Naive thymus-derived CD8-positive, alpha-beta T cell (primary cell): ENCODE data around the gene CELF4. TPM values are rescaled to one million over a fixed set of nuclear protein-coding genes. Genes with fewer than 3 reads are reported as not detected.

Source experiments
- ATAC-seq, 2 donors: fragments of 150-1000 bp; cut with Tn5 transposase in 1 of 2; sonication (Bioruptor Pico), chemical (Tn5 transposase) in 1 of 2; 1 replicate in 1 of 2; 2 replicates in 1 of 2; pipeline ENCODE4 v1.10.0; 2021; ENCODE audit warnings: mild to moderate bottlenecking in 2 of 2, moderate library complexity in 2 of 2
- POLR2A ChIA-PET: fragments of 350-600 bp; sonication (Branson Sonifier 250); formaldehyde crosslinking; loops from one replicate; lab custom pipeline; 2021; ENCODE audit warnings: antibody characterized with exemption; lab: Charles Lee
- DNase-seq, 10 donors: peaks; one replicate each; pipeline versions ENCODE4 v3.0.0 to v3.0.0-alpha.2; 2020 to 2022
- H3K27ac Mint-ChIP-seq, 10 donors: one replicate each; pipeline ENCODE4 v1.8.0; 2020 to 2022; ENCODE audit warnings: mild to moderate bottlenecking in 10 of 10, mixed read lengths in 10 of 10, moderate library complexity in 4 of 10, inconsistent platforms in 1 of 10
- H3K27me3 Mint-ChIP-seq, 5 donors: one replicate each; pipeline ENCODE4 v1.8.0; 2021 to 2022; ENCODE audit warnings: mixed read lengths in 5 of 5
- H3K36me3 Mint-ChIP-seq, 3 donors: one replicate each; pipeline ENCODE4 v1.8.0; 2020 to 2022; ENCODE audit warnings: mixed read lengths in 3 of 3, mild to moderate bottlenecking in 2 of 3, inconsistent platforms in 1 of 3
- H3K4me1 Mint-ChIP-seq, 4 donors: one replicate each; pipeline ENCODE4 v1.8.0; 2021 to 2022; ENCODE audit warnings: mixed read lengths in 4 of 4
- H3K4me3 Mint-ChIP-seq, 10 donors: one replicate each; pipeline ENCODE4 v1.8.0; 2020 to 2022; ENCODE audit warnings: mild to moderate bottlenecking in 10 of 10, mixed read lengths in 10 of 10, moderate library complexity in 6 of 10, inconsistent platforms in 1 of 10
- H3K9me3 Mint-ChIP-seq, 9 donors: one replicate each; pipeline ENCODE4 v1.8.0; 2020 to 2022; ENCODE audit warnings: mixed read lengths in 9 of 9, mild to moderate bottlenecking in 3 of 9, inconsistent platforms in 1 of 9, moderate library complexity in 1 of 9
- polyA plus RNA-seq, 3 donors: library from polyadenylated mRNA; unstranded; fragments of 300-500 nt; fragmentation: Illumina TruSeq; gene quantifications; one replicate each; pipeline ENCODE4 v1.2.3, GENCODE V29; 2021
- total RNA-seq, 8 experiments: library from RNA in 2 of 8; stranded (reverse) in 2 of 8; gene quantifications; one replicate each; pipeline ENCODE4 v1.2.3 and lab custom pipeline; 2021 to 2026

CELF4 gene
- total and polyA plus RNA-seq, 5 experiments from 2014 or later = 0.08 to 0.43 TPM; not detected in 3

DNA sequence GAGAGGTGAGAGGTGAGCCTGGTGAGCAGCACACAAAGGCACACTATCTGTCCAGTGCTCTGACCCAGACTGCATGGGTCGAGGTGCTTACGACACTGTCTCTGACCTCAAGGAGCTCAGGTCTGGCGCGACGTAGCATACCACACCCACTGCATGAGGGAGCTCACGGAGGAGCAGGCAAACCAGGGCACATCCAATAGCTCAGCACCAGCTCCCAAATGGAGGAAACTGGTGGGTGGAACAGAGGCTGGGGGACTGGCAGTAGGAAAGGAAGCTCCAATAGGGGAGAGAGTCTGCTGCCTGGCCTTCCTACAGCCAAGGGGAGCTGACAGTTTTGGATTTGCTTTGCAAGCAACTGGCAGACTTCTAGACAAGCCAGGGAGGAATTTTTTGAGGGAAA lies 36.3 kb downstream of the CELF4 start:
- H3K36me3 Mint-ChIP-seq = no peaks in the 10 kb centered on the region
- DNase-seq (peak in 1 of 10 donors; percentile 59), ATAC-seq (no peak)
- POLR2A ChIA-PET = no interaction called here
- peaks cover 0 to 12% (median 3%) of the 10 kb centered on the region in 4 donors for H3K4me1 Mint-ChIP-seq
- peaks cover 0 to 5% (median 0%) of the 10 kb centered on the region in 9 donors for H3K9me3 Mint-ChIP-seq
- no peak overlapping the region for H3K4me3 Mint-ChIP-seq
- H3K27ac Mint-ChIP-seq = no peak overlapping the region
- H3K27me3 Mint-ChIP-seq = peaks cover 19 to 62% (median 27%) of the 10 kb centered on the region in 5 donors

DNA sequence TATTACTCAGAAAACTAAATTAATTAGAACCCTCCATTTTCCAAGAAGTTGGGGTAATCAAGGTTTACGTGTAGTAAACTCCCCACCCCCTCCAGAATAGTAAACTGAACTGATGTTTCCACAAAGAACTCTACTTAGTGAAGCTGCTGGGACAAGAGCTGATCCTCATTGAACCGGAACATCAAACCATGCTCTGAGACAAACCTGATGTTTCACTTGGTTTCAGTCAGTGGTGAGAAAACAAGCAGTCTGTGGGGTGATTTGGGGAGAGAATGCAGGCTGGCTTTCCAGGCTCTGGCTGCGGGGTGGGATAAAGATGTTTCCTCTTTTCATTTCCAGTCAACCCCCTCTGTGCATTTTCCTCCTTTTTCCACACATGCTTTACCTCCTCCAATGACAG lies 38.2 kb downstream of the CELF4 start:
- Mint-ChIP-seq H3K4me1 (peaks cover 0 to 12% (median 4%) of the 10 kb centered on the region in 4 donors), H3K27me3 (peaks cover 27 to 81% (median 42%) of the 10 kb centered on the region in 5 donors), H3K36me3 (no peaks in the 10 kb centered on the region), H3K27ac (no peak overlapping the region), H3K9me3 (peaks cover 0 to 8% (median 0%) of the 10 kb centered on the region in 9 donors), H3K4me3 (no peak overlapping the region)
- ATAC-seq (no peak), DNase-seq (no peak)
- POLR2A ChIA-PET = no interaction called here

DNA sequence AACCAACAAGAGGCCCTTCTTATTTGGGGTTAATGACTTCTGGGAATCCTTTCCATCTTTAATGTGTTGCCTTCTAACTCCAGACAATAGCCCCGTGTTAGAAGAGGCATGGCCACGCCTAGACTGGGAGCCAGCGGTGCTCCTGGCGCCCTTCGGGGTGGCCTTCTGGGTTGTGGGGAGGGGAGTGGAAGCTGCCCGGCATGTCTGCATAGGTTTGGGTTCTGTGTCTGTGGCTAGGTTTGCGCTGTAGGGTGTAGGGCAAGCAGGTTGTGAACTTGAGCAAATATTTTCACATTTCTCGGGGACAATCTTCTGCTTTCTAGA lies 40.4 kb downstream of the CELF4 start:
- ATAC-seq (no peak), DNase-seq (no peak)
- POLR2A ChIA-PET = no interaction called here
- Mint-ChIP-seq H3K4me3 (no peak overlapping the region), H3K9me3 (peaks cover 0 to 7% (median 0%) of the 10 kb centered on the region in 9 donors), H3K27me3 (peaks cover 29 to 82% (median 43%) of the 10 kb centered on the region in 5 donors), H3K27ac (no peak overlapping the region), H3K4me1 (peaks cover 0 to 7% (median 2%) of the 10 kb centered on the region in 4 donors), H3K36me3 (no peaks in the 10 kb centered on the region)

DNA sequence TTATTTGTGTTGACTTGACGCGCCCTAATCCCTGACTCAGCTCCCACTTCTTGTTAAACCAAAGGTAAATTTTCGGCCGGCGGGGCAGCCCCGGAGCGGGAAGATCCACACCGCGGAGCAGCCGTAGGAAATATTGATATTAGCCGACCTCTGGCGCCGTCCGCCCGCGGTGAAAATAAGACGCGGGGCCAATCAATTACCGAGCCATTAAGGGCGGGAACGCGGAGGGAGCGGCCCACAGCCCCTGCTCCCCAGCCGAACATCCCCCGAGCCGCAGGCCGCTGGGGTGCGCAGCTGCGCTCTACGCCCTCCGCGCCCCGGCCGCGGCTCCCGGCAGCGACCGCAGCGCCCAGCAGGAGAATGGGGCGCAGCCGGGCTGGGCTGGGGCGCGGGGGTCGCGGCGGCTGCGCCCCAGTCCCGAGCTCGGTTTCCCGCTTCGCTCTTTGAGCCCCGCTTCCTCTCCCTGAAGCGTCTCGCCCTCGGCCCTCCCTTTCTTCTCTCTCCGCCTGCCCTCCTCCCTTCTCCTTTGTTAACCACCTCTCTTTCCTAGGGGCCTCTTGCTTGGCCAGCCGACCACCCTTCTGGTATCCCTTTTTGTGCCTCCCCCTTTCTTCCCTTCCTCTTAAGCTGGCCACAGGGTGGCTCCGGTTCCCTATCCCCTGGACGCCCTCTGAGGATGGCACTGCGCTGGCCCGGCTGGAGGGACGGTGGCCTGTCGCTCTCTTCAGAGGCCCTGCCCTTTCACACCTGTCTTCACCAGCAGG lies 40.9 kb downstream of the CELF4 start:
- Mint-ChIP-seq H3K36me3 (no peaks in the 10 kb centered on the region), H3K4me1 (peaks cover 0 to 7% (median 2%) of the 10 kb centered on the region in 4 donors), H3K9me3 (peaks cover 0 to 7% (median 0%) of the 10 kb centered on the region in 9 donors), H3K27ac (no peak overlapping the region), H3K27me3 (peaks cover 29 to 82% (median 43%) of the 10 kb centered on the region in 5 donors), H3K4me3 (no peak overlapping the region)
- DNase-seq (peak in 1 of 10 donors; percentile 43), ATAC-seq (no peak)
- POLR2A ChIA-PET = no interaction called here

DNA sequence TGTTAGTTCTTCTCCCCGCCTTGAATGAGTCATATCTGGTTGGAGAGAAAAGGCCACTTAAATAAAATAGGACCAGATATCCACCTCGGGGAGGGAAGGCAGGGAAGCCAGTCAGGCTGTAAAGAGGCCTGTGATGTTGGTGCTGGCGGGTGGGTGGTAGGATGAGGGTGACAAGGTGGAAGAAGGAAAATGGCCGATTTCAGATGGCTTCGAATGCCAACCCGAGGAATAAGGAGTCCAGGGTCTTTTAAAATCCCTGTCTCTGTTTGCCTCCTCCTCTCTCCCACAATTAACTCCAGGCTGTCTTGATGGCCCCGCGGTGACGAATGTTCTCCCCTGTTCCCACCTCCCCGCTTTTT lies 41.5 kb downstream of the CELF4 start:
- Mint-ChIP-seq H3K9me3 (peaks cover 0 to 7% (median 0%) of the 10 kb centered on the region in 9 donors), H3K36me3 (no peaks in the 10 kb centered on the region), H3K4me3 (no peak overlapping the region), H3K27ac (no peak overlapping the region), H3K4me1 (peaks cover 0 to 7% (median 2%) of the 10 kb centered on the region in 4 donors), H3K27me3 (peaks cover 29 to 76% (median 41%) of the 10 kb centered on the region in 5 donors)
- DNase-seq (no peak), ATAC-seq (no peak)
- POLR2A ChIA-PET = no interaction called here

DNA sequence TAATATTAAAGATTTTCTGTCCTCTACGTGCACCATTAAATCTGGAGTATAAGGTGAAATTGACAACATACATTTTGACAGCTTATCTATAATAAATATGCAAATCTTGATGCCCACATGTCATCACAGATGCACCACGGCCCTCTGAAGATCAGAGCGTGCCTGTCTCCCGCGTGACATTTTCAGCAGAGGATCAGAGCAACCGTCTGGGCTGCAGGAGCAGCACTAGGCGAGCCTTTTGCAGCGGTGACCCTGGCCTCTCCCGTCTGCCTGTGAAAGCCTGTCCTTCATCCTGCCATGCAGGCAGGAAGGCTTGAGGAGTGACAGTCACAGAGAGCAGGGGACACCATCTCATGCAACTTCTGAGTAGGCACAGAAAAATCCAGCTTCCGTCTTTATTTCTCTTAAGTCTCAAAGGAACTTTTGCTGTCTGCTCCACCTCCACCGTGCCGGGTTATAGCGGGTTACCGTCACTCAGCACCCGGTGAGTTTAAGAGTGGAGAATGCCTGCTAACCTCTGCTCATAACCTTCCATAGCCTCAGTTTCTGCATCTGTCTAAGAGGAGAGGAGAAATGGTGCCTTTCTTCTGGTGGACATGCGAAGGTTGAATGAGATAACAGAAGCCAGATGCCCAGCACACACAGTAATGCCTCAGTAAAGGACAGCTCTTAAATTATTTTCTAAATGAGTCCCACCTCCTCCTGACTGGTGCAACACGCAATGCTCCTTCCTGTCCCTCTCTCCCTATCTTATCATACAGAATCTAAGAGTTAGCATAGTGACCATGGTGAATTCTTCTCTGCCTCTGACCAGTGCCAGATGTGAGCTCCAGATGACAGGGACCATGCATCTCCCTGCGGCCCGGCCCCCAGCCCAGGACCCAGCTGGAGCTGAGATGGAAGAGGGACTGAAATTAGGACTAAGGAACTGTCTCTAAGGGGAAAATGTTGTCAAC lies 43.8 kb downstream of the CELF4 start:
- ATAC-seq (no peak), DNase-seq (no peak)
- Mint-ChIP-seq H3K27ac (no peak overlapping the region), H3K4me3 (no peak overlapping the region), H3K4me1 (peaks cover 0 to 7% (median 2%) of the 10 kb centered on the region in 4 donors), H3K36me3 (no peaks in the 10 kb centered on the region), H3K27me3 (peaks cover 27 to 62% (median 41%) of the 10 kb centered on the region in 5 donors), H3K9me3 (peaks cover 0 to 7% (median 0%) of the 10 kb centered on the region in 9 donors)
- POLR2A ChIA-PET = no interaction called here

DNA sequence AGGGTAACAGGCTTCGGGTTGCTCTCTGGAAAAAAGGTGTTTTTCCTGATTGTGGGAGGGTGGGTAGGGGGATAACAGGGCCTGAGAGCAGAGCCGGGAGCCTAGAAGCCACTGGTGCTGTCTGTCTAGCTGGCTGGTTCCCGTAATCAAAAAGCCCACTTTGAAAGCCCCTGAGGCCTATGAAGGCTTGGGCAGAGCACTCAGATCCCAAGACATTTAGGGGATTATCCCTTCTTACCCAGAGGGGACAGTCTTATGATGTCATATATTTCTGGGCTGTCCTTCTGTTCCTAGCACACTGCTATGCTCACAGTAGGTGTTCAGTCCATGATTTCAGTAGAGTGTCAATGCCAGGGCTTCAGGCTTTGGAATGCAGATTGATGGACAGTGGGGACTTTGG lies 45.1 kb downstream of the CELF4 start:
- H3K27me3 Mint-ChIP-seq = peaks cover 20 to 61% (median 40%) of the 10 kb centered on the region in 5 donors
- no peak for ATAC-seq
- POLR2A ChIA-PET = no interaction called here
- no peak overlapping the region for H3K4me3 Mint-ChIP-seq
- DNase-seq = no peak
- H3K27ac Mint-ChIP-seq = no peak overlapping the region
- peaks cover 0 to 7% (median 0%) of the 10 kb centered on the region in 9 donors for H3K9me3 Mint-ChIP-seq
- peaks cover 0 to 7% (median 2%) of the 10 kb centered on the region in 4 donors for H3K4me1 Mint-ChIP-seq
- no peaks in the 10 kb centered on the region for H3K36me3 Mint-ChIP-seq

DNA sequence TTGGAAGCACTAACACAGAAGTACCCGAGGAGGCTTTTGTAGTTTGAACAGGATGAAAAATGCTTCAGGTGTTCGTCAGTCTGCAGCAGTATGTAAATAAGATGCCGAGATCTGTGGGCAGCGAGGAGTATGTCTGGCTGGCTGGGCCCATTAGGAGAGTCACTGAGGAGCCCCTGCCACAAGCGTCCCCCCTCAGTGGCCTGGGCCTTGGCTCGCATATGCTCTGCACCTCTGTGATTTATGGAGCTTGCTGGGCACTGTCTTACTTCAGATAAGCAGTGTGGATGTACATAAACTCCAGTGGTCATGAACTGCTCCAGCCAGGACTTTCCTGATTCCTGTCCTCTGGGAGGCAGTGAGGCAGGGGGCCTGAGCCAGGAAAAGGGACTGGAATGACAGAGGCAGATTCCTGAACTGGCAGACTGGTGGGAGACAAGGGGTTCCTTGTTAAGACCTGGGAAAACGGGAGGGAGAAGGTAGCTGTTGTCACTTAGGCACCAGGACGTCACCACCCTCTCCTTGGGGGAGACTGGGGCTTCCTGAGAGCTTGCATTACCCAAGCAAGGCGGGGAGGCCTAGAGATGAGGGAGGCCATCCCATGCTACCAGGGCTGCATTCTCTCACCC lies 46.0 kb downstream of the CELF4 start:
- Mint-ChIP-seq H3K27ac (no peak overlapping the region), H3K36me3 (no peaks in the 10 kb centered on the region), H3K4me1 (peaks cover 0 to 2% (median under 1%) of the 10 kb centered on the region in 4 donors), H3K27me3 (peaks cover 16 to 56% (median 36%) of the 10 kb centered on the region in 5 donors), H3K4me3 (no peak overlapping the region), H3K9me3 (peaks cover 0 to 4% (median 0%) of the 10 kb centered on the region in 9 donors)
- POLR2A ChIA-PET = no interaction called here
- no peak for DNase-seq
- no peak for ATAC-seq

DNA sequence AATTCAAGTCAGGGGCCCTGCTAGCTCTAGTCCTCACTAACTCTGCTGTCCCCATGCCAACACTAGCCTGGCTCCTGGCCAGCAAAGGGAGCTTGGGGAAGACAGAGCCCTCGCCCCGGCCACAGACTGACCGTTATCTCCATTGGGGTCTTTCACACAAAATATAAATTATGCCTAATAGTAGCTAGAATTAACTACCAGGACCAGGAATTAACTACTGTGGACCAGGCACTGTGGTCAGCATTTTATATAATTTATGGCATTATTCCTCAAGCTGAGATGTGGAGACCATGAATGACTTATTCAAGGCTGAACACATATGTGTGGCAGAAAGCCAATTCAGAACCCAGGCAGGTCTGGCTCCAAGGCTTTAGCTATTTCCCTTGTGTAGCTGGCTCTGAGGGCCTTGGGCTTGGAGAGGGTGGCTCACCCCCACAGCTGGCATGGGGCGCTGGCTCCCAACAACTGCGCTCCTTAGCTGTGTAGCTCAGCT lies 49.2 kb downstream of the CELF4 start:
- Mint-ChIP-seq H3K4me1 (peaks cover 0 to 1% (median 0%) of the 10 kb centered on the region in 4 donors), H3K4me3 (no peak overlapping the region), H3K36me3 (peaks cover 0 to 3% (median 0%) of the 10 kb centered on the region in 3 donors), H3K27ac (no peak overlapping the region), H3K9me3 (peaks cover 0 to 16% (median 0%) of the 10 kb centered on the region in 9 donors), H3K27me3 (peaks cover 0 to 41% (median 15%) of the 10 kb centered on the region in 5 donors)
- ATAC-seq = no peak
- POLR2A ChIA-PET = no interaction called here
- DNase-seq = no peak

DNA sequence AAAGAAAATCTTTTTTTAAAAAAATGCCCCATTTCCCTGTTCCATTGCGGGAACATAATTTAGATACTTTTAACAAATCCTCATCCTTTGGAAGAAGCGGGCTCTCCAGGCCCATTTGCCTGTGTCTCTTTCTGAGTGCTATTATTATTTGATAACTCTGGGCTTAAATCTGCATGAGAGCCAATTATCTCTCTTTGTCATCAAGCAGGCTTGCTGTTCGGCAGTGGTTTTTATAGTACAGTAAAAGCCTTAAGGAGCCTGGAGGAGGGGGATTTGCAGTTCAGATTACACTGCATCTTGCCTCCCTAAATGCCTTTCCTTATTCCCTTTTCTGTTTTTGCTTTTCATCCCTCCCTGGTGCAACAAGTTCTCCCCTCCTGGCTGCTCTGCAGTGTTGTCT lies 50.6 kb downstream of the CELF4 start:
- Mint-ChIP-seq H3K9me3 (peaks cover 0 to 30% (median 5%) of the 10 kb centered on the region in 9 donors), H3K4me1 (peaks cover 0 to 2% (median 0%) of the 10 kb centered on the region in 4 donors), H3K4me3 (no peak overlapping the region), H3K36me3 (peaks cover 0 to 13% (median 0%) of the 10 kb centered on the region in 3 donors), H3K27ac (no peak overlapping the region), H3K27me3 (peaks cover 0 to 45% (median 15%) of the 10 kb centered on the region in 5 donors)
- POLR2A ChIA-PET = no interaction called here
- DNase-seq (no peak), ATAC-seq (no peak)

DNA sequence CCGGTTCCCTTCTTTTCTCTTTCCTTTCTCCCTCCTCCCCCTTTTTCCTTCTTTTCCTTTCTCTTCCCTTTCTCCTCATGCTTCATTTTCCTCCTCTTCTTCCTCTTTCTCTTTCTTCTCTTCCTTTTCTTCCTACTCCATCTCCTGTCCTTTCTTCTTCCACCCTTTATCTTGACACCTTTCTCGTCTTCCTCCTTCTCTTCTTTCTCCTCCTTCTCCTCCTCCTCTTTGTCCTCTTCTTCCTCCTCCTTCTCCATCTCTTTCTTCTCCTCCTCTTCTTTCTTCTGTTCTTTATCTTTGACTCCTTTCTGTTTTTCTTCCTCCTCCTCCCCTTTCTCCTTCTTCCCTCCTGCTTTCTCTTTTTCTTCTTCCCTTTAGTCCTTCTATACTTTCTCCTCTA lies 53.2 kb downstream of the CELF4 start:
- POLR2A ChIA-PET = no interaction called here
- peaks cover 0 to 34% (median 13%) of the 10 kb centered on the region in 5 donors for H3K27me3 Mint-ChIP-seq
- no peak overlapping the region for H3K27ac Mint-ChIP-seq
- H3K9me3 Mint-ChIP-seq = peaks cover 0 to 37% (median 10%) of the 10 kb centered on the region in 9 donors
- peaks cover 0 to 17% (median 2%) of the 10 kb centered on the region in 3 donors for H3K36me3 Mint-ChIP-seq
- peaks cover 0 to 2% (median 0%) of the 10 kb centered on the region in 4 donors for H3K4me1 Mint-ChIP-seq
- ATAC-seq (no peak), DNase-seq (no peak)
- no peak overlapping the region for H3K4me3 Mint-ChIP-seq

DNA sequence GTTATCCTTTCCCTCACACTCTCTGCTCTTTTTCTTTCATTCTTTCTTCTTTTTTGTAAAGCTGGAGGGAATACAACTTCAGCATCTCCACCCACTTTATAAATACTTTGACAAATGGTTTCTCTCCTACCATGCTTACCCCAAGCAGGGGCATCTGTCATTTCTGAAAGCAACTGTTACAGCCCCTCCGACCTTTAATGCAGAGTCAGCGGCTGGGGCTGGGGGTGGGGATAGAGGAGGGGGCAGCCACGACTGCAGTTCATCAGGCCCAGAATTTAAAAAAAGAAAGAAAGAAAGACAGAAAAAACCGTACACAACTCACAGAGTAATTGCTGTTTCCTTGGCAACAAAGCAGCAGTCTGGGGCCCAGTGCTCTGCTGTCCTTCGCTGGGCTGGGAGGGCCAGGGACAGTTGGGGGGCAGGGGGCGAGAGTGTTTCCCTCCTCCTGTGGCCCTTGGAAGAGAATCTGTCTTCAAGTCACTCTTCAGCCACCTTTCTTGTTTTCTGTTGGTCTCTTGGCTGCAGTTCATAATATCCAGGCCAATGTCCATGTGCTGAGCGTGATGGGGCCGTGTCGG lies 53.8 kb downstream of the CELF4 start:
- peaks cover 0 to 2% (median 0%) of the 10 kb centered on the region in 4 donors for H3K4me1 Mint-ChIP-seq
- DNase-seq (no peak), ATAC-seq (no peak)
- H3K27ac Mint-ChIP-seq = no peak overlapping the region
- POLR2A ChIA-PET = no interaction called here
- H3K27me3 Mint-ChIP-seq = peaks cover 0 to 34% (median 13%) of the 10 kb centered on the region in 5 donors
- H3K4me3 Mint-ChIP-seq = no peak overlapping the region
- H3K9me3 Mint-ChIP-seq = peaks cover 0 to 37% (median 10%) of the 10 kb centered on the region in 9 donors
- H3K36me3 Mint-ChIP-seq = peaks cover 0 to 17% (median 2%) of the 10 kb centered on the region in 3 donors
